PC-9 (cell line): ENCODE data around the gene VGLL3. TPM values are rescaled to one million over a fixed set of nuclear protein-coding genes. Genes with fewer than 3 reads are reported as not detected.
"Not testable (repeated sequence)": the region's sequence is repeated elsewhere in the genome, so short reads cannot be mapped to it uniquely, and the experiment has no call there.

ENCODE experiments used
- BruUV-seq: library from RNA; stranded (reverse); fragments of 400-500 nt; replicated peaks from 2 replicates; lab custom pipeline; 2021; lab: Mats Ljungman, UMichigan
- CTCF ChIA-PET: fragments of 300-600 bp; sonication (Branson Sonifier 250); formaldehyde crosslinking; loops from one replicate; lab custom pipeline; 2022; ENCODE audit warnings: antibody characterized with exemption; lab: Charles Lee
- POLR2A ChIA-PET: fragments of 300-600 bp; sonication (Branson Sonifier 250); formaldehyde crosslinking; loops from one replicate; lab custom pipeline; 2022; ENCODE audit warnings: antibody characterized with exemption; ENCODE audit not compliant: unreplicated experiment; lab: Charles Lee
- DNase-seq, 2 experiments: peaks; one replicate each; pipeline versions ENCODE4 v3.0.0 to v3.0.0-alpha.2; 2015 to 2022; ENCODE audit warnings: mixed read lengths in 1 of 2
- H2AFZ ChIP-seq: fragments of 200-600 bp; sonication (generic); 2 replicates; pipeline ENCODE4 v1.8.1; 2017; ENCODE audit warnings: antibody characterized with exemption
- H3F3A ChIP-seq: fragments of 200-600 bp; sonication (generic); 2 replicates; pipeline ENCODE4 v1.8.1; 2017; ENCODE audit warnings: antibody characterized with exemption, mild to moderate bottlenecking, low read depth; ENCODE audit not compliant: insufficient read depth
- H3K27ac ChIP-seq: fragments of 200-600 bp; sonication (generic); 2 replicates; pipeline ENCODE4 v1.6.1; 2016; ENCODE audit warnings: mixed run types
- H3K27me3 ChIP-seq: fragments of 200-600 bp; sonication (generic); 2 replicates; pipeline ENCODE4 v1.6.1; 2016; ENCODE audit warnings: low read depth, mixed run types; ENCODE audit not compliant: insufficient read depth
- H3K36me3 ChIP-seq: fragments of 200-600 bp; sonication (generic); 2 replicates; pipeline ENCODE4 v1.6.1; 2016; ENCODE audit warnings: low read depth, mixed run types
- H3K4me1 ChIP-seq: fragments of 200-600 bp; sonication (generic); replicated peaks from 2 replicates; pipeline ENCODE4 v1.6.1; 2016; ENCODE audit warnings: mixed run types; ENCODE audit not compliant: insufficient read depth
- H3K4me2 ChIP-seq: fragments of 200-600 bp; sonication (generic); 2 replicates; pipeline ENCODE4 v1.6.1; 2017; ENCODE audit warnings: mixed run types
- H3K4me3 ChIP-seq: fragments of 200-600 bp; sonication (generic); 2 replicates; pipeline ENCODE4 v1.6.1; 2016; ENCODE audit warnings: mixed run types
- H3K79me2 ChIP-seq: fragments of 200-600 bp; sonication (generic); 2 replicates; pipeline ENCODE4 v1.6.1; 2017; ENCODE audit warnings: low read depth, mixed run types
- H3K9me2 ChIP-seq: fragments of 200-600 bp; sonication (generic); 2 replicates; pipeline ENCODE4 v1.8.1; 2017; ENCODE audit warnings: mild to moderate bottlenecking; ENCODE audit not compliant: insufficient read depth
- H3K9me3 ChIP-seq: fragments of 200-600 bp; sonication (generic); 2 replicates; pipeline ENCODE4 v1.8.1; 2016; ENCODE audit warnings: low read depth; ENCODE audit not compliant: insufficient read depth
- H4K20me1 ChIP-seq: fragments of 200-600 bp; sonication (generic); 2 replicates; pipeline ENCODE4 v1.8.1; 2017; ENCODE audit not compliant: insufficient read depth
- EZH2 ChIP-seq: fragments of 200-600 bp; sonication (generic); IDR thresholded peaks from 2 replicates; pipeline ENCODE4 v1.8.0; 2017; ENCODE audit warnings: antibody characterized with exemption, low read depth
- intact Hi-C: fragments of 100-400 bp; cut with micrococcal nuclease; formaldehyde crosslinking; loops from one replicate; pipeline ENCODE4 v1.10.0; 2022; ENCODE audit not compliant: unreplicated experiment
- total RNA-seq: library from RNA; stranded (reverse); gene quantifications from 2 replicates; pipeline ENCODE4 v1.2.3, GENCODE V29; 2021
- TF ChIP-seq, protein P1 (sequence below): fragments of 200-600 bp; sonication (generic); conservative IDR thresholded peaks from 2 replicates; pipeline ENCODE4 v1.6.1; 2017; ENCODE audit warnings: mixed run types, antibody characterized with exemption, mild to moderate bottlenecking, moderate library complexity

VGLL3 gene
- total RNA-seq, 1 experiment from 2014 or later, result 26.8 TPM

GRCh38 chr3:87035339-87035738 is 44.4 kb upstream of the VGLL3 start:
- BruUV-seq, result no TSS peak
- TF ChIP-seq, protein P1, sequence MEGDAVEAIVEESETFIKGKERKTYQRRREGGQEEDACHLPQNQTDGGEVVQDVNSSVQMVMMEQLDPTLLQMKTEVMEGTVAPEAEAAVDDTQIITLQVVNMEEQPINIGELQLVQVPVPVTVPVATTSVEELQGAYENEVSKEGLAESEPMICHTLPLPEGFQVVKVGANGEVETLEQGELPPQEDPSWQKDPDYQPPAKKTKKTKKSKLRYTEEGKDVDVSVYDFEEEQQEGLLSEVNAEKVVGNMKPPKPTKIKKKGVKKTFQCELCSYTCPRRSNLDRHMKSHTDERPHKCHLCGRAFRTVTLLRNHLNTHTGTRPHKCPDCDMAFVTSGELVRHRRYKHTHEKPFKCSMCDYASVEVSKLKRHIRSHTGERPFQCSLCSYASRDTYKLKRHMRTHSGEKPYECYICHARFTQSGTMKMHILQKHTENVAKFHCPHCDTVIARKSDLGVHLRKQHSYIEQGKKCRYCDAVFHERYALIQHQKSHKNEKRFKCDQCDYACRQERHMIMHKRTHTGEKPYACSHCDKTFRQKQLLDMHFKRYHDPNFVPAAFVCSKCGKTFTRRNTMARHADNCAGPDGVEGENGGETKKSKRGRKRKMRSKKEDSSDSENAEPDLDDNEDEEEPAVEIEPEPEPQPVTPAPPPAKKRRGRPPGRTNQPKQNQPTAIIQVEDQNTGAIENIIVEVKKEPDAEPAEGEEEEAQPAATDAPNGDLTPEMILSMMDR, result no peak
- TF ChIP-seq EZH2, result no peak
- H3K27me3 ChIP-seq, result no peaks in the 10 kb centered on the region
- CTCF ChIA-PET, result no interaction called here
- no peaks in the 10 kb centered on the region for H3K4me1 ChIP-seq
- POLR2A ChIA-PET, result no interaction called here
- no peaks in the 10 kb centered on the region for H4K20me1 ChIP-seq
- no peak overlapping the region for H2AFZ ChIP-seq
- no peak overlapping the region for H3K4me2 ChIP-seq
- H3K9me3 ChIP-seq, result no peaks in the 10 kb centered on the region; the same call in 1 of the 2 replicates
- H3K27ac ChIP-seq, result no peak overlapping the region
- no peaks in the 10 kb centered on the region for H3K79me2 ChIP-seq
- intact Hi-C loops, result no loop called here
- no peak overlapping the region for H3K4me3 ChIP-seq
- no peak for DNase-seq
- no peaks in the 10 kb centered on the region for H3K36me3 ChIP-seq
- H3F3A ChIP-seq, result no peaks in the 10 kb centered on the region
- H3K9me2 ChIP-seq, result peaks cover 2% of the 10 kb centered on the region; the same call in 1 of the 2 replicates

- Histone ChIP-seq H2AFZ (no peak overlapping the region), H3K4me3 (no peak overlapping the region), H3K27ac (no peak overlapping the region), H3K9me2 (no peaks in the 10 kb centered on the region), H3K9me3 (no peaks in the 10 kb centered on the region; the same call in 1 of the 2 replicates), H4K20me1 (no peaks in the 10 kb centered on the region), H3K79me2 (no peaks in the 10 kb centered on the region), H3K4me1 (no peaks in the 10 kb centered on the region), H3K4me2 (no peak overlapping the region), H3F3A (no peaks in the 10 kb centered on the region), H3K27me3 (no peaks in the 10 kb centered on the region), H3K36me3 (no peaks in the 10 kb centered on the region)
- DNase-seq, result no peak
- CTCF ChIA-PET, result no interaction called here
- no TSS peak for BruUV-seq
- intact Hi-C loops, result no loop called here
- POLR2A ChIA-PET, result no interaction called here
- TF ChIP-seq EZH2, result no peak
- TF ChIP-seq, protein P1, result no peak
Observed at GRCh38 chr3:87033205-87033604, 42.3 kb upstream of the VGLL3 start.

GRCh38 chr3:87025661-87026645 is 35.0 kb upstream of the VGLL3 start:
- H3K27ac ChIP-seq, result no peak overlapping the region
- DNase-seq, result peak; percentile 46 to 79
- H4K20me1 ChIP-seq, result no peaks in the 10 kb centered on the region
- no peak overlapping the region; the same call in 1 of the 2 replicates for H2AFZ ChIP-seq
- no TSS peak for BruUV-seq
- H3F3A ChIP-seq, result no peaks in the 10 kb centered on the region
- H3K9me3 ChIP-seq, result no peaks in the 10 kb centered on the region
- ChIA-PET CTCF (interaction anchor here (0.7 kb wide), 1 partner anchor 63 kb away, joined by 3 read pairs; no protein-coding TSS in a partner anchor), POLR2A (interaction anchor here (0.6 to 0.8 kb wide), 3 partner anchors 18 to 34 kb away, joined by 5 to 38 read pairs (median 7); no protein-coding TSS in a partner anchor)
- H3K36me3 ChIP-seq, result no peaks in the 10 kb centered on the region
- H3K79me2 ChIP-seq, result no peaks in the 10 kb centered on the region
- peaks cover 17% of the 10 kb centered on the region for H3K4me1 ChIP-seq
- no peak for TF ChIP-seq EZH2
- TF ChIP-seq, protein P1, result no peak
- peak overlapping the region; percentile 32; the same call in 1 of the 2 replicates for H3K4me2 ChIP-seq
- intact Hi-C loops, result no loop called here
- H3K27me3 ChIP-seq, result no peaks in the 10 kb centered on the region
- no peak overlapping the region for H3K4me3 ChIP-seq
- H3K9me2 ChIP-seq, result no peaks in the 10 kb centered on the region

- H3K4me3 ChIP-seq, H2AFZ ChIP-seq, H3K9me3 ChIP-seq, H3K36me3 ChIP-seq, H3K27me3 ChIP-seq, H3K79me2 ChIP-seq, CTCF ChIA-PET, H3K9me2 ChIP-seq, H3K4me2 ChIP-seq, H3K27ac ChIP-seq, BruUV-seq, H3F3A ChIP-seq, intact Hi-C loops, H3K4me1 ChIP-seq, POLR2A ChIA-PET, DNase-seq, H4K20me1 ChIP-seq: not testable (repeated sequence)
Observed at GRCh38 chr3:87017370-87017769, 26.4 kb upstream of the VGLL3 start.
